HFFc6 (cell line): ENCODE measurements around the gene TAX1BP1. TPM values are rescaled to one million over a fixed set of nuclear protein-coding genes. Genes with fewer than 3 reads are reported as not detected.

Experiments
- DNase-seq: peaks from one replicate; pipeline ENCODE4 v3.0.0-alpha.2; 2018
- H3K27ac Mint-ChIP-seq: 2 replicates; pipeline ENCODE4 v1.8.0; 2020; ENCODE audit warnings: mild to moderate bottlenecking, mixed read lengths
- H3K27me3 Mint-ChIP-seq: 2 replicates; pipeline ENCODE4 v1.8.0; 2021; ENCODE audit warnings: mild to moderate bottlenecking, moderate library complexity, mixed read lengths; ENCODE audit not compliant: insufficient read depth
- H3K36me3 Mint-ChIP-seq: 2 replicates; pipeline ENCODE4 v1.8.0; 2021; ENCODE audit warnings: low read depth, mixed read lengths
- H3K4me1 Mint-ChIP-seq: 2 replicates; pipeline ENCODE4 v1.8.0; 2020; ENCODE audit warnings: low read depth, mixed read lengths
- H3K4me3 Mint-ChIP-seq: 2 replicates; pipeline ENCODE4 v1.8.0; 2020; ENCODE audit warnings: mild to moderate bottlenecking, moderate library complexity, mixed read lengths
- H3K9me3 Mint-ChIP-seq: 2 replicates; pipeline ENCODE4 v1.8.0; 2020; ENCODE audit warnings: mild to moderate bottlenecking, mixed read lengths
- total RNA-seq, 6 experiments: library from RNA; stranded (reverse); fragmentation: NEBNext Ultra II Directional; extraction: Animal tissue kit (Norgen Biotek cat#: 25700); gene quantifications; 2 replicates in 1 of 6; 3 replicates in 5 of 6; pipeline ENCODE4 v1.2.3, GENCODE V29; 2021
- TF ChIP-seq, protein P1 (sequence below): fragments of 200-600 bp; sonication (generic); IDR thresholded peaks from 2 replicates; pipeline ENCODE4 v1.5.0; 2021; ENCODE audit warnings: antibody characterized with exemption, mild to moderate bottlenecking

Gene TAX1BP1
- total RNA-seq, 6 experiments from 2014 or later, result 106 to 138 (median 120) TPM

GRCh38 chr7:27753863-27754262 lies 13.9 kb downstream of the TAX1BP1 start:
- Mint-ChIP-seq H3K27me3 (no peaks in the 10 kb centered on the region; the same call in 1 of the 2 replicates), H3K9me3 (no peaks in the 10 kb centered on the region), H3K4me3 (no peak overlapping the region), H3K36me3 (peaks cover 54% of the 10 kb centered on the region), H3K4me1 (peaks cover 49% of the 10 kb centered on the region), H3K27ac (no peak overlapping the region)
- TF ChIP-seq, protein P1, sequence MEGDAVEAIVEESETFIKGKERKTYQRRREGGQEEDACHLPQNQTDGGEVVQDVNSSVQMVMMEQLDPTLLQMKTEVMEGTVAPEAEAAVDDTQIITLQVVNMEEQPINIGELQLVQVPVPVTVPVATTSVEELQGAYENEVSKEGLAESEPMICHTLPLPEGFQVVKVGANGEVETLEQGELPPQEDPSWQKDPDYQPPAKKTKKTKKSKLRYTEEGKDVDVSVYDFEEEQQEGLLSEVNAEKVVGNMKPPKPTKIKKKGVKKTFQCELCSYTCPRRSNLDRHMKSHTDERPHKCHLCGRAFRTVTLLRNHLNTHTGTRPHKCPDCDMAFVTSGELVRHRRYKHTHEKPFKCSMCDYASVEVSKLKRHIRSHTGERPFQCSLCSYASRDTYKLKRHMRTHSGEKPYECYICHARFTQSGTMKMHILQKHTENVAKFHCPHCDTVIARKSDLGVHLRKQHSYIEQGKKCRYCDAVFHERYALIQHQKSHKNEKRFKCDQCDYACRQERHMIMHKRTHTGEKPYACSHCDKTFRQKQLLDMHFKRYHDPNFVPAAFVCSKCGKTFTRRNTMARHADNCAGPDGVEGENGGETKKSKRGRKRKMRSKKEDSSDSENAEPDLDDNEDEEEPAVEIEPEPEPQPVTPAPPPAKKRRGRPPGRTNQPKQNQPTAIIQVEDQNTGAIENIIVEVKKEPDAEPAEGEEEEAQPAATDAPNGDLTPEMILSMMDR, result no peak
- DNase-seq, result no peak

GRCh38 chr7:27756298-27756697 lies 16.3 kb downstream of the TAX1BP1 start:
- H3K27me3 Mint-ChIP-seq, result no peaks in the 10 kb centered on the region; the same call in 1 of the 2 replicates
- peaks cover 42% of the 10 kb centered on the region for H3K36me3 Mint-ChIP-seq
- peaks cover 27% of the 10 kb centered on the region for H3K4me1 Mint-ChIP-seq
- TF ChIP-seq, protein P1, result no peak
- no peak for DNase-seq
- no peak overlapping the region for H3K27ac Mint-ChIP-seq
- H3K9me3 Mint-ChIP-seq, result no peaks in the 10 kb centered on the region
- H3K4me3 Mint-ChIP-seq, result no peak overlapping the region

- Mint-ChIP-seq H3K36me3 (peaks cover 26% of the 10 kb centered on the region), H3K9me3 (no peaks in the 10 kb centered on the region), H3K4me1 (peaks cover 23% of the 10 kb centered on the region), H3K27ac (no peak overlapping the region), H3K4me3 (no peak overlapping the region), H3K27me3 (no peaks in the 10 kb centered on the region)
- no peak for DNase-seq
- TF ChIP-seq, protein P1, result no peak
These were observed 19.5 kb downstream of the TAX1BP1 start for GRCh38 chr7:27759491-27759890.

- H3K4me1 Mint-ChIP-seq, result peaks cover 40% of the 10 kb centered on the region
- DNase-seq, result no peak
- no peak overlapping the region for H3K27ac Mint-ChIP-seq
- H3K9me3 Mint-ChIP-seq, result no peaks in the 10 kb centered on the region
- no peaks in the 10 kb centered on the region for H3K27me3 Mint-ChIP-seq
- peaks cover 28% of the 10 kb centered on the region for H3K36me3 Mint-ChIP-seq
- TF ChIP-seq, protein P1, result no peak
- no peak overlapping the region for H3K4me3 Mint-ChIP-seq
These were observed 22.1 kb downstream of the TAX1BP1 start for GRCh38 chr7:27762062-27762461.

GRCh38 chr7:27763983-27764508 lies 24.1 kb downstream of the TAX1BP1 start:
- Mint-ChIP-seq H3K27me3 (no peaks in the 10 kb centered on the region), H3K4me3 (no peak overlapping the region), H3K9me3 (no peaks in the 10 kb centered on the region), H3K36me3 (peaks cover 18% of the 10 kb centered on the region), H3K27ac (peak overlapping the region; percentile 38), H3K4me1 (peaks cover 47% of the 10 kb centered on the region)
- no peak for DNase-seq
- TF ChIP-seq, protein P1, result no peak

DNA sequence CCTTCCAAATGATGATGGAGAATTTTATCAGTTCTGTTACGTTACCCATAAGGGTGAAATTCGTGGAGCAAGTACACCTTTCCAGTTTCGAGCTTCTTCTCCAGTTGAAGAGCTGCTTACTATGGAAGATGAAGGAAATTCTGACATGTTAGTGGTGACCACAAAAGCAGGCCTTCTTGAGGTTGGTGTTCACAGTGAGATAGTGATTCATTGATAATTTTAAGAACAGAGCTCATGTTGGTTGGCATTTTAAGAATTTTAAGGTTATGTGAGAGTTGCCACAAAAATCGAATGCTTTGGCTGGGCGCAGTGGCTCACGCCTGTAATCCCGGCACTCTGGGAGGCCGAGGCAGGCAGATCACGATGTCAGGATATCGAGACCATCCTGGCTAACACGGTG lies 25.9 kb downstream of the TAX1BP1 start:
- no peak for DNase-seq
- Mint-ChIP-seq H3K4me1 (peaks cover 53% of the 10 kb centered on the region), H3K27ac (no peak overlapping the region), H3K36me3 (peaks cover 23% of the 10 kb centered on the region), H3K9me3 (no peaks in the 10 kb centered on the region), H3K27me3 (no peaks in the 10 kb centered on the region), H3K4me3 (no peak overlapping the region)
- TF ChIP-seq, protein P1, result no peak
